Measurements from ENCODE around the gene KLF2. TPM values are rescaled to one million over a fixed set of nuclear protein-coding genes. Genes with fewer than 3 reads are reported as not detected.

KLF2 gene
- total RNA-seq, 4 donors from 2014 or later, result 64.9 to 74.1 (median 68.5) TPM

DNA sequence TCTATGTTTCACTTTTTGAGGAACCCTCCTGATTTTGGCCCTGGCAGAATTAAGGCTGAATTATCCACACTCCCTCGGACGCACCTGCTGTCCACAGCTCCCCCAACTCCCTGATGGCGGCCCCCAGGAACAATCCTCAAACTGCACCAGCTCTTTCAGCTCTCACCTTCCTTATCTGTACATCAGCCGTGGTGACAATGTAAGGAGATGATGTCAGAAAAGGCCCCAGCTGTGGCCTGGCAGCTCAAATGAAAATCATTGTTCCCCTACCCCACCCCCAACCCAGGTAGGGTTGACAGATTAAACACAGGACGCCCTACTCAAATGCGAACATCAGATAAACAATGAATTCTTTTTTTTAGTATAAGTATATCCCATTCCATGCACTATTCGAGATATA, 35.0 kb upstream of the KLF2 start:
- Histone ChIP-seq H3K27ac (replicated peaks in 1 of 4) (peak overlapping the region in 2 of 4 donors; percentile 70 to 91), H3K27me3 (no peaks in the 10 kb centered on the region), H3K4me1 (peaks cover 57 to 75% (median 67%) of the 10 kb centered on the region in 4 donors), H3K4me3 (no peak overlapping the region), H3K36me3 (no peaks in the 10 kb centered on the region), H3K9me3 (no peaks in the 10 kb centered on the region)
- WGBS, result 90% methylated on average over 7 of the region's 7 CpGs
- intact Hi-C loops (cut with DNase I), result no loop called here
- TF ChIP-seq, protein P1, sequence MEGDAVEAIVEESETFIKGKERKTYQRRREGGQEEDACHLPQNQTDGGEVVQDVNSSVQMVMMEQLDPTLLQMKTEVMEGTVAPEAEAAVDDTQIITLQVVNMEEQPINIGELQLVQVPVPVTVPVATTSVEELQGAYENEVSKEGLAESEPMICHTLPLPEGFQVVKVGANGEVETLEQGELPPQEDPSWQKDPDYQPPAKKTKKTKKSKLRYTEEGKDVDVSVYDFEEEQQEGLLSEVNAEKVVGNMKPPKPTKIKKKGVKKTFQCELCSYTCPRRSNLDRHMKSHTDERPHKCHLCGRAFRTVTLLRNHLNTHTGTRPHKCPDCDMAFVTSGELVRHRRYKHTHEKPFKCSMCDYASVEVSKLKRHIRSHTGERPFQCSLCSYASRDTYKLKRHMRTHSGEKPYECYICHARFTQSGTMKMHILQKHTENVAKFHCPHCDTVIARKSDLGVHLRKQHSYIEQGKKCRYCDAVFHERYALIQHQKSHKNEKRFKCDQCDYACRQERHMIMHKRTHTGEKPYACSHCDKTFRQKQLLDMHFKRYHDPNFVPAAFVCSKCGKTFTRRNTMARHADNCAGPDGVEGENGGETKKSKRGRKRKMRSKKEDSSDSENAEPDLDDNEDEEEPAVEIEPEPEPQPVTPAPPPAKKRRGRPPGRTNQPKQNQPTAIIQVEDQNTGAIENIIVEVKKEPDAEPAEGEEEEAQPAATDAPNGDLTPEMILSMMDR (IDR thresholded peaks at IDR 0.05), result no peak
- no peak for TF ChIP-seq POLR2AphosphoS5 (IDR thresholded peaks at IDR 0.05)
- DNase-seq (ENCODE audit: extremely low spot score), result no peak

DNA sequence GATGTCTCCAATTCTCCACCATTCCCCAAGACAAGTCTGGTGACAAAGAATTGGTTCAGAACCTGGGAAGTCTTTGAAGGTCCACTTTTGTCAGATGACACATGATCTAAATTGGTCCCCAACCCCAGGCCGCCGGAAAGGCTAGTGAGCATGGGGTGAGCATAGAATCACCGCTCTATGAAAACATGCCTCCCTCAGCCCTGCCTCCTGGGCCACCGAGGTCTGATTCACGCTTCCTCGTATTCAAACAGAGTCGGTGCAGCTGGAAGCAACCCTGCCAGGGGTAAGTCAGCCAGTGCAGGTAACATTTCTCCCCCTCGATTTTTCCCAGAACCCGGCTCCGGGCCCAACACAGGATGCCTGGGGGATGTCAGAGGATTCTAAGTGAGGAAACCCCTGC, 33.9 kb upstream of the KLF2 start:
- WGBS, result 86% methylated on average over 5 of the region's 10 CpGs
- peak overlapping the region; percentile 65 to 93 (median 88) for H3K27ac ChIP-seq (replicated peaks in 1 of 4)
- no peaks in the 10 kb centered on the region for H3K27me3 ChIP-seq
- H3K36me3 ChIP-seq, result no peaks in the 10 kb centered on the region
- no peaks in the 10 kb centered on the region for H3K9me3 ChIP-seq
- TF ChIP-seq POLR2AphosphoS5 (IDR thresholded peaks at IDR 0.05) (peak; percentile 44 to 69), EP300 (IDR thresholded peaks at IDR 0.05) (no peak)
- DNase-seq (ENCODE audit: extremely low spot score), result no peak
- H3K4me3 ChIP-seq, result no peak overlapping the region
- intact Hi-C loops (cut with DNase I), result no loop called here
- H3K4me1 ChIP-seq, result peaks cover 52 to 64% (median 58%) of the 10 kb centered on the region in 4 donors

DNA sequence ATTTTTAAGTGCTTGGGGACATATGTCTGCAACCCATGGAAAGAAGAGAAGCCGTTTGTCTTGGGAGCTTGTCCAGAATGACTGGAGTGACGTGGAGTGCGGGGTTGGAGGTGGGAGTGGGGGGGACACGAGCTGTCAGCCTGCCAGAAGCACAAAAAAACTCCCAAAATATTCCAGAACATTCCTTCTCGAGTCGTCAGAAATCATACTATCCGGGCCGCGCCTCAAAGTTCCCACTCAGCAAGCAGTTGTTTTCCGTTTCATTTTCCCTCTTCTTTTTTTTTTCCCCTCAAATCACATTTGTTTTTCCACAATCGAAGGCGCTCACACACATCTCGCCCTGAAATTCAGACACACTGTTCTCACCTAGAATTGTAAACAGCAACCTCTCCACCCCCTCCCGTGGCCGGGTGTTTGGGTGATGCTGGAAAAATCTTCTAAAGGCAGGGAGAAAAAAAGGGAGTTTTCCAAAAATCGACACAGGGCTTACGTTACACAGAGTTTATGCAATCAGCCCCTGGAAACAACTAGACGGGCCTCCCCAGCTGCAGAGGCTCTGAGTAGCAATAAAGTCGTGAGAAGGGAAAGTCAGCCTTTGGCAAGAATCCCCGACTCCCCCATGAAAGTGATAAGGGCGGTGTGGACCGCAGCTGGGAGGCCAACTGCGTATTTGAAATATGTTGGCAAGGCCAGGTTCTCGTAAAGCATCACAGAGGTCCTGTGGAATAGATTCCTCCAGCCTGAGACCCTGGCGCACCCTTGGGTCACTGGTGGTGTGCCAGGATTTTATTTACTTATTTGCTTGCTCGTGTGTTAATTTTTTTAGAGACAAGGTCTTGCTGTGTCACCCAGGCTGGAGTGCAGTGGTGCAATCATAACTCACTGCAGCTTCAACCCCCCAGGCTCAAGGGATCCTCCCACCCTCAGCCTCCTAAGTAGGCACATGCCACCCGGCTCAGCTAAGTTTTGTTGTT, 31.2 kb upstream of the KLF2 start:
- no peaks in the 10 kb centered on the region for H3K27me3 ChIP-seq
- peak; percentile 96 for DNase-seq (ENCODE audit: extremely low spot score)
- peaks cover 27 to 40% (median 37%) of the 10 kb centered on the region in 4 donors for H3K4me1 ChIP-seq
- 14% methylated on average over 27 of the region's 27 CpGs for WGBS
- H3K4me3 ChIP-seq, result peak overlapping the region; percentile 26 to 48 (median 40)
- intact Hi-C loops (cut with DNase I), result no loop called here
- H3K27ac ChIP-seq (replicated peaks in 1 of 4), result peak overlapping the region; percentile 84 to 93 (median 92)
- H3K9me3 ChIP-seq, result no peaks in the 10 kb centered on the region
- TF ChIP-seq POLR2AphosphoS5 (IDR thresholded peaks at IDR 0.05) (peak; percentile 71 to 75), EP300 (IDR thresholded peaks at IDR 0.05) (peak; percentile 8), POLR2A (IDR thresholded peaks at IDR 0.05; ENCODE audit: low read depth) (no peak)
- TF ChIP-seq, protein P1 (IDR thresholded peaks at IDR 0.05), result peak in 1 of 3 experiments; percentile 14
- no peaks in the 10 kb centered on the region for H3K36me3 ChIP-seq

DNA sequence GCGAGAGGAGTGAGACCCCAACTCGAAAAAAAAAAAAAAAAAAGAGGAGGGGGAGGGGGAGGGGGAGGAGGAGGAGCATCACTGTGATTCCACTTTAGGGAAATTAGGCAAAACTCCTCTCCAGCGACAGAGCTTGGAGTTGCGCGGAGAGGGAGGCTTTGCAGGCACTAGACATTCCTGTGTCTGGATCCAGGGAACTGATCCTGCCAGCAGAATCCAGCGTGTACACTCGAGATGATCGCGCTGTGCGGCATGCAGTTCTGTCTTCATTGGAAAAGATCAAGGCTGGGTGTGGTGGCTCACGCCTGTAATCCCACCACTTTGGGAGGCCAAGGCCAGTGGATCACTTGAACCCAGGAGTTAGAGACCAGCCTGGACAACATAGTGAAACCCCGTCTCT, 29.6 kb upstream of the KLF2 start:
- TF ChIP-seq, protein P1 (IDR thresholded peaks at IDR 0.05), result no peak
- TF ChIP-seq POLR2A (IDR thresholded peaks at IDR 0.05; ENCODE audit: low read depth) (no peak), EP300 (IDR thresholded peaks at IDR 0.05) (no peak), POLR2AphosphoS5 (IDR thresholded peaks at IDR 0.05) (no peak)
- no peaks in the 10 kb centered on the region for H3K27me3 ChIP-seq
- no peak overlapping the region for H3K4me3 ChIP-seq
- no peak for DNase-seq (ENCODE audit: extremely low spot score)
- H3K9me3 ChIP-seq, result no peaks in the 10 kb centered on the region
- H3K36me3 ChIP-seq, result no peaks in the 10 kb centered on the region
- peak overlapping the region in 2 of 4 donors; percentile 22 to 93 for H3K27ac ChIP-seq (replicated peaks in 1 of 4)
- 66% methylated on average over 12 of the region's 12 CpGs for WGBS
- peaks cover 25 to 40% (median 36%) of the 10 kb centered on the region in 4 donors for H3K4me1 ChIP-seq
- intact Hi-C loops (cut with DNase I), result no loop called here

DNA sequence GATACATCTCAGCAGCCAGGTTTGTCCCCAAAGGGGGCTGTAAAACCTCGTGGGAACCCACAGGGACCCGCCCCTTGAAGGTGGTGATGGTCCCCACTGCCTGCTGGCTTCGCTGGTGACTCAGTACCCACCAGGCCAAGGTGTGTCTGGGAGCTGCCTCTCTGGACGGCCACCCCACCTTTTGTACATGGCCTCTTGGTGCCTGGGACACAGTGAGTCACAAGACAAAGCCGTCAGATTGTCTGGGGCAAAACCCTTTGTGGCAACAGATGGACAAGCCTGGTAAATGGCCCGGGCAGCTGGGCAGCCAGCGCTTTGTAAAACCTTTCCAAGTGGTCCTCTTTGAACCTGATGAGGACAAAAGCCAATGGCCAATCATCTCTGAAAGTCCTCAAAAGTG, 27.9 kb upstream of the KLF2 start:
- intact Hi-C loops (cut with DNase I), result no loop called here

More for the DNA sequence above, 27.9 kb upstream of the KLF2 start:
- no peak overlapping the region for H3K27ac ChIP-seq (replicated peaks in 1 of 4)
- H3K9me3 ChIP-seq, result no peaks in the 10 kb centered on the region
- no peaks in the 10 kb centered on the region for H3K36me3 ChIP-seq
- no peaks in the 10 kb centered on the region for H3K27me3 ChIP-seq
- no peak overlapping the region for H3K4me3 ChIP-seq
- TF ChIP-seq POLR2A (IDR thresholded peaks at IDR 0.05; ENCODE audit: low read depth) (no peak), POLR2AphosphoS5 (IDR thresholded peaks at IDR 0.05) (no peak), EP300 (IDR thresholded peaks at IDR 0.05) (no peak)
- TF ChIP-seq, protein P1 (IDR thresholded peaks at IDR 0.05), result no peak
- WGBS, result 63% methylated on average over 3 of the region's 7 CpGs
- no peak for DNase-seq (ENCODE audit: extremely low spot score)
- H3K4me1 ChIP-seq, result peaks cover 25 to 31% (median 28%) of the 10 kb centered on the region in 4 donors
